Adipocyte (in vitro differentiated cells): Measurements from ENCODE around the gene OR5C1.
"Not testable (repeated sequence)": the region's sequence is repeated elsewhere in the genome, so short reads cannot be mapped to it uniquely, and the experiment has no call there.

Experiments
- DNase-seq: peaks from one replicate; pipeline ENCODE4 v3.0.0-alpha.2; 2015; ENCODE audit warnings: low read depth
- H3K27me3 ChIP-seq: replicated peaks from 2 replicates; pipeline ENCODE4 v1.7.0; 2013; ENCODE audit warnings: mild to moderate bottlenecking, low read length, moderate library complexity; ENCODE audit not compliant: control insufficient read depth, insufficient read depth
- H3K36me3 ChIP-seq: 2 replicates; pipeline ENCODE4 v1.7.0; 2013; ENCODE audit warnings: low read length, mild to moderate bottlenecking, moderate library complexity; ENCODE audit not compliant: control insufficient read depth, insufficient read depth, severe bottlenecking
- H3K4me1 ChIP-seq: 2 replicates; pipeline ENCODE4 v1.7.0; 2013; ENCODE audit warnings: mild to moderate bottlenecking, low read length, moderate library complexity; ENCODE audit not compliant: control insufficient read depth, insufficient read depth
- H3K4me3 ChIP-seq: 2 replicates; pipeline ENCODE4 v1.7.0; 2013; ENCODE audit warnings: mild to moderate bottlenecking, low read length, moderate library complexity
- H3K9ac ChIP-seq: 2 replicates; pipeline ENCODE4 v1.7.0; 2013; ENCODE audit warnings: mild to moderate bottlenecking, low read length, moderate library complexity
- H3K9me3 ChIP-seq: 2 replicates; pipeline ENCODE4 v1.7.0; 2013; ENCODE audit warnings: mild to moderate bottlenecking, low read length, moderate library complexity; ENCODE audit not compliant: control insufficient read depth

Gene OR5C1

GRCh38 chr9:122789256-122790046 lies 718 bp downstream of the OR5C1 start:
- Histone ChIP-seq H3K9me3 (no peaks in the 10 kb centered on the region), H3K4me3 (no peak overlapping the region), H3K36me3 (no peaks in the 10 kb centered on the region), H3K9ac (no peak overlapping the region), H3K4me1 (peaks cover 5% of the 10 kb centered on the region), H3K27me3 (no peaks in the 10 kb centered on the region)
- no peak for DNase-seq

- no peak overlapping the region for H3K9ac ChIP-seq
- no peaks in the 10 kb centered on the region for H3K36me3 ChIP-seq
- H3K27me3 ChIP-seq, result no peaks in the 10 kb centered on the region
- H3K9me3 ChIP-seq, result no peaks in the 10 kb centered on the region
- H3K4me1 ChIP-seq, result peaks cover 5% of the 10 kb centered on the region
- no peak for DNase-seq
- H3K4me3 ChIP-seq, result no peak overlapping the region
Measured at GRCh38 chr9:122791872-122792669, 3.3 kb downstream of the OR5C1 start.

DNA sequence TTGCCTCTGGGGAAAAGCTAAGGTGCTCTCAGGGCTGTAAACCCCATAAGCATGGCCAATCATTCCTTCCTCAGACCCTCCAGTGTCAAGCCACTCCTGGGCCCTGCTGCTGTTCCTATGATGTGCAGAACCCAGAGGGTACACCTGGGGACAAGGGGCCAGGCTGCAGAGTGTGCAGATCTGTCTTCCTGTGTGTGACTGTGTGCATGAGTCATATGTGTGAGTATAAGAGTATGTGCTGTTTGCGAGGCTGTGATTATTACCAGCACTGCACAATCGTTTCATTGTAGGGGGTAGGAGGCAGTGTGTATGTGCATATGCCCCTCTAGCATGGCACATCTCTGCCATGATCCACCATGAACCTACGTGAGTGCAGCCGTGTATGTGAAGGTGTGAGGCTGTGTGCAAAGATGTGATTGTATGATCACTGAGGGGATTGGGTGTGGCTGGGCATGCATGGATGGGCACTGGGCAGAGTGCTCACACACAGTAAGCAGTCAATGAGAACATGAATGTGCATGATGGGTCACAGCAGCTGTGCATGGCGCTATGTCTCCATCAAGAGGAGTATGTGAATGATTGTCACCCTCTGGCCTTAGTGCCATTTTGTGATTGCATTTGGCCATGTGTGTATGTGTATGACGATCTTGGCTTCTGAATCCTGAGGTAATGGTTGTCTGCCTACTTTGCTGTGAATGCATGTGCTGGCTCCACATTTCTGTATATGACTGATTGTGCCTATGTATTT lies 8.8 kb downstream of the OR5C1 start:
- Histone ChIP-seq H3K4me3 (no peak overlapping the region), H3K9me3 (no peaks in the 10 kb centered on the region), H3K9ac (no peak overlapping the region), H3K4me1 (peaks cover 1% of the 10 kb centered on the region), H3K27me3 (no peaks in the 10 kb centered on the region), H3K36me3 (no peaks in the 10 kb centered on the region)
- DNase-seq, result no peak

DNA sequence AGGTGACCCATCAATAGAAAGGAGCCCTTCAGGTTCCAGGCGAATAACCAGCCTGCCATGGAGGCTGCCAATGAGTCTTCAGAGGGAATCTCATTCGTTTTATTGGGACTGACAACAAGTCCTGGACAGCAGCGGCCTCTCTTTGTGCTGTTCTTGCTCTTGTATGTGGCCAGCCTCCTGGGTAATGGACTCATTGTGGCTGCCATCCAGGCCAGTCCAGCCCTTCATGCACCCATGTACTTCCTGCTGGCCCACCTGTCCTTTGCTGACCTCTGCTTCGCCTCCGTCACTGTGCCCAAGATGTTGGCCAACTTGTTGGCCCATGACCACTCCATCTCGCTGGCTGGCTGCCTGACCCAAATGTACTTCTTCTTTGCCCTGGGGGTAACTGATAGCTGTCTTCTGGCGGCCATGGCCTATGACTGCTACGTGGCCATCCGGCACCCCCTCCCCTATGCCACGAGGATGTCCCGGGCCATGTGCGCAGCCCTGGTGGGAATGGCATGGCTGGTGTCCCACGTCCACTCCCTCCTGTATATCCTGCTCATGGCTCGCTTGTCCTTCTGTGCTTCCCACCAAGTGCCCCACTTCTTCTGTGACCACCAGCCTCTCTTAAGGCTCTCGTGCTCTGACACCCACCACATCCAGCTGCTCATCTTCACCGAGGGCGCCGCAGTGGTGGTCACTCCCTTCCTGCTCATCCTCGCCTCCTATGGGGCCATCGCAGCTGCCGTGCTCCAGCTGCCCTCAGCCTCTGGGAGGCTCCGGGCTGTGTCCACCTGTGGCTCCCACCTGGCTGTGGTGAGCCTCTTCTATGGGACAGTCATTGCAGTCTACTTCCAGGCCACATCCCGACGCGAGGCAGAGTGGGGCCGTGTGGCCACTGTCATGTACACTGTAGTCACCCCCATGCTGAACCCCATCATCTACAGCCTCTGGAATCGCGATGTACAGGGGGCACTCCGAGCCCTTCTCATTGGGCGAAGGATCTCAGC lies 11.6 kb downstream of the OR5C1 start, which contains the start of gene OR1K1:
Gene OR1K1, plus strand, starts transcription at position 58 of the 995 bp plus-strand sequence. Its CDS starts 0 bp downstream, at position 58.
- Histone ChIP-seq H3K4me3 (no peak within 1 kb of the TSS), H3K9ac (no peak within 1 kb of the TSS), H3K27me3 (no peaks in the 10 kb centered on the region), H3K36me3 (no peaks in the 10 kb centered on the region), H3K4me1 (no peaks in the 10 kb centered on the region), H3K9me3 (no peaks in the 10 kb centered on the region)
- DNase-seq, result no peak

GRCh38 chr9:122806661-122807060 lies 17.9 kb downstream of the OR5C1 start:
- Histone ChIP-seq H3K9me3 (peaks cover 4% of the 10 kb centered on the region), H3K9ac (no peak overlapping the region), H3K4me3 (no peak overlapping the region), H3K36me3 (no peaks in the 10 kb centered on the region), H3K4me1 (no peaks in the 10 kb centered on the region), H3K27me3 (no peaks in the 10 kb centered on the region)
- DNase-seq, result no peak

DNA sequence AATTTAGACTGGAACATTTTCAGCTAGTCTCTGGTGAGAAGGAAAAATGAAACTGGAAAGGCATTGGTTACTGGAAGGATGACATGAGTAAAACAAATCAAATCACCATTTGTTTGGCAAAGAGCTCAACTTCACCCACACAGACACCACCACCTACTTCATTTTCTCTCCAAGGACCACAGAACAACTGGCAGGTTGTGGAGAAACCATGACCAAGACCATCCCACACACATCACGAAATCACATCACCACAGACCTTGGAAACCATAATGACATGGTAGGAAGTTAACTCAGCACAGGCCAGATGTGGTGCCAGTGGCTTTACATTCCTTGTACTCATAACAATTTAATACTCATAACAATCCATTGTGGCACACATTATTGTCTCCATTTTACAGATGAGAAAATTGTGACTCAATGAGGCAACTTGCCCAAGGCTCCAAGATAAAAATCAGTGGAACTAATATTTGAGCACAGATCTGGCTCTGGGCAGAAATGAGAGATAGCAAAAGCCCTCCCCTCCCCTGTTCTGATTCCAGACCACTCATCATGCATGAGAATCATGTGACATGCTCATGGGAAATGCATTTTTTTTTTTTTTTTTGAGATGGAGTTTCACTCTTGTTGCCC lies 18.7 kb downstream of the OR5C1 start:
- DNase-seq, result no peak
- no peaks in the 10 kb centered on the region for H3K4me1 ChIP-seq
- no peak overlapping the region for H3K9ac ChIP-seq

DNA sequence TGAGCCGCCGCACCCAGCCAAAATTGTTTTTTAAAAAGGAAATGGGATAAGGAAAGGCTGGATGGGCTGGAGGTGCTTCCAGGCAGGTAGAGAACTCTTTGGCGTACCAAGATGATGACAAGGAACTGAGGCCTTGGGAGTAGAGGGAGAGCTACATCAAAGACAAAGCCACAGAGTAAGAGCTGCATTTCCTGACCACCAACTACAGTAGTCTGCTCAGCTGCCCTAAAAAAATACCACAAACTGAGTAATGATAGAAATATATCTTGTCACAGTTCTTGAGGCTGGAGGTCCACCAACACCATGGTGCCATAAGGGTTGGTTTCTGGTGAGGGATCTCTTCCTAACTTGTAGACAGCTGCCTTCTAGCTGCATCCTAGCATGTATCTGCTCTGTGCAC lies 19.4 kb downstream of the OR5C1 start:
- Histone ChIP-seq H3K4me1 (no peaks in the 10 kb centered on the region), H3K9ac (no peak overlapping the region), H3K4me3 (no peak overlapping the region), H3K9me3 (peaks cover 4% of the 10 kb centered on the region), H3K36me3 (no peaks in the 10 kb centered on the region), H3K27me3 (no peaks in the 10 kb centered on the region)
- DNase-seq, result no peak

More for the DNA sequence above, 18.7 kb downstream of the OR5C1 start:
- Histone ChIP-seq H3K27me3 (no peaks in the 10 kb centered on the region), H3K9me3 (peaks cover 4% of the 10 kb centered on the region), H3K4me3 (no peak overlapping the region), H3K36me3 (no peaks in the 10 kb centered on the region)

DNA sequence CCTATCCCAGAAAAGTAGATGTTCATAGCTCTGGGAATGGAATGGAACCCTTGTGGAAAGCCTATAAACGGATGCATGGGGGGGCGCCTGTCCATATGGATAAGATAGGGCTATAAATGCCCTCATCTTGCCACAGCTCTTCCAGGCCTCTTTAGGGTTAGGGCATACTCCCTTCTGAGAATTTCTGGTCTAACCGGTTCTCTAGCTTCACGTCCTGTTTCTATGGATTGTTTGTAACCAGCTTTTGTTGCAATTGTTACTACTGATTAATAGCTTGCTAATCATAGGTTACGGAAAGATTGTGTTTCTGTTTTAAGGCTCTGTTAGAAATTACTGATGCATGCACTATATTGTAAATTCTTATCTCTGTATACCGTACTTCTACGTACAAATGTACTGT lies 20.5 kb downstream of the OR5C1 start:
- DNase-seq, H3K27me3 ChIP-seq, H3K9ac ChIP-seq, H3K4me1 ChIP-seq, H3K9me3 ChIP-seq, H3K36me3 ChIP-seq, H3K4me3 ChIP-seq: not testable (repeated sequence)

DNA sequence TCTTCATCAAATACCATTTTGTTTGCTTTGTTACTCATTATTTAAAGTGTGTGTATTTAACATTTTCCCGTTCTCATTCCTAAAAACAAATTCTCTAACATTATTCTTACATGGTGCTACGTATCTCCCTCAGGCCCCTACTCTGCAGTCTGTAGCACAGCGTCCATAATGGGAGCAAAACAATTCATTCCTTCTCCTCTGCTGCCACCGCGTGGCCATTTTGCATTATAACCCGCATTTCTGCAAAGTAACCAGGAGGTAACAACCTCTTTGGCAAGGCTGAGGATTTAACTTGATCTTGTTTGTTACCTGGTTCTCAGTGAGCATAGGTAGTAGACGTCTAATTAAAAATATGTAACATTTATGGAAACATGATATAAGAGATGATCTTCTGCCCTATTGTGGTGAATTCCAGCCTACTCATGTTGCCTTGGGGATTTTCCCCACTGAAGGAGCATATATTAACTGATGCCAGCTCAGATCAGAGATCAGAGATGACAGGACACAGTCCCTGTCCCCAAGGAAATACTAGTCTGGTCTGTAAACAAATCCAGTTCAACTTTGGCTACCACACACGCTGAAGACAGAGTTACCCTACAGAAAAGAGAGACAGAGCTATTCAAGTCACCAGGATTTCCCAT lies 21.7 kb downstream of the OR5C1 start:
- no peak overlapping the region for H3K4me3 ChIP-seq
- peak; percentile 93 for DNase-seq
- peak overlapping the region; percentile 39 for H3K9ac ChIP-seq
- no peaks in the 10 kb centered on the region for H3K27me3 ChIP-seq
- no peaks in the 10 kb centered on the region for H3K4me1 ChIP-seq
- peaks cover 4% of the 10 kb centered on the region for H3K9me3 ChIP-seq
- H3K36me3 ChIP-seq, result peaks cover 1% of the 10 kb centered on the region

- Histone ChIP-seq H3K27me3 (no peaks in the 10 kb centered on the region), H3K36me3 (peaks cover 19% of the 10 kb centered on the region), H3K4me3 (no peak overlapping the region), H3K9ac (no peak overlapping the region), H3K9me3 (no peaks in the 10 kb centered on the region), H3K4me1 (no peaks in the 10 kb centered on the region)
- DNase-seq, result no peak
Measured at GRCh38 chr9:122812736-122813135, 24.0 kb downstream of the OR5C1 start.
